MCF 10A (cell line): Measurements from ENCODE around the gene KLHL22. TPM values are rescaled to one million over a fixed set of nuclear protein-coding genes. Genes with fewer than 3 reads are reported as not detected.

Experiments
- BruUV-seq: library from RNA; stranded (reverse); fragments of 400-500 nt; replicated peaks from 2 replicates; lab custom pipeline; 2021; lab: Mats Ljungman, UMichigan
- CTCF ChIA-PET: fragments of 300-600 bp; sonication (Branson Sonifier 250); formaldehyde crosslinking; extraction: SDS; loops from one replicate; lab custom pipeline; 2021; ENCODE audit warnings: antibody characterized with exemption, inconsistent platforms; lab: Yijun Ruan, JAX
- POLR2A ChIA-PET: fragments of 300-600, 350-650 bp; sonication (Branson Sonifier 250); formaldehyde crosslinking; extraction: SDS; loops from one replicate; lab custom pipeline; 2020; ENCODE audit warnings: antibody characterized with exemption, inconsistent platforms; lab: Yijun Ruan, JAX
- DNase-seq: peaks from one replicate; pipeline ENCODE4 v3.0.0-alpha.2; 2018; ENCODE audit not compliant: unreplicated experiment
- H3K27ac Mint-ChIP-seq: one replicate; pipeline ENCODE4 v1.8.0; 2022; ENCODE audit warnings: mild to moderate bottlenecking, low read depth, mixed read lengths; ENCODE audit not compliant: unreplicated experiment
- H3K27me3 Mint-ChIP-seq: one replicate; pipeline ENCODE4 v1.8.0; 2022; ENCODE audit warnings: mixed read lengths; ENCODE audit not compliant: insufficient read depth, unreplicated experiment
- H3K36me3 Mint-ChIP-seq: one replicate; pipeline ENCODE4 v1.8.0; 2022; ENCODE audit warnings: mild to moderate bottlenecking, moderate library complexity, mixed read lengths; ENCODE audit not compliant: insufficient read depth, unreplicated experiment
- H3K4me1 Mint-ChIP-seq: one replicate; pipeline ENCODE4 v1.8.0; 2022; ENCODE audit warnings: mixed read lengths; ENCODE audit not compliant: insufficient read depth, unreplicated experiment
- H3K4me3 Mint-ChIP-seq: one replicate; pipeline ENCODE4 v1.8.0; 2022; ENCODE audit warnings: mild to moderate bottlenecking, moderate library complexity, mixed read lengths; ENCODE audit not compliant: unreplicated experiment
- H3K9me3 Mint-ChIP-seq: one replicate; pipeline ENCODE4 v1.8.0; 2022; ENCODE audit warnings: mixed read lengths; ENCODE audit not compliant: unreplicated experiment
- CTCF ChIP-seq: fragments of 200-600 bp; IDR thresholded peaks from one replicate; pipeline ENCODE4 v1.8.0; 2022; ENCODE audit warnings: antibody characterized with exemption, mild to moderate bottlenecking; ENCODE audit not compliant: unreplicated experiment
- intact Hi-C: fragments of 100-400 bp; cut with micrococcal nuclease; formaldehyde crosslinking; loops from 2 replicates; pipeline ENCODE4 v1.14.1; 2022
- total RNA-seq: library from RNA; stranded (reverse); gene quantifications from 2 replicates; pipeline ENCODE4 v1.2.3, GENCODE V29; 2022

The KLHL22 gene
- total RNA-seq, 1 experiment from 2014 or later: 14.7 TPM

- no peak overlapping the region for H3K27ac Mint-ChIP-seq
- no TSS peak for BruUV-seq
- POLR2A ChIA-PET: no interaction called here
- H3K27me3 Mint-ChIP-seq: no peaks in the 10 kb centered on the region
- DNase-seq: no peak
- CTCF ChIA-PET: no interaction called here
- peaks cover 6% of the 10 kb centered on the region for H3K4me1 Mint-ChIP-seq
- H3K36me3 Mint-ChIP-seq: peaks cover 12% of the 10 kb centered on the region
- no peaks in the 10 kb centered on the region for H3K9me3 Mint-ChIP-seq
- intact Hi-C loops: no loop called here
- no peak for TF ChIP-seq CTCF
- no peak overlapping the region for H3K4me3 Mint-ChIP-seq
Observed at GRCh38 chr22:20401376-20402014, 94.1 kb downstream of the KLHL22 start.

- no peak overlapping the region for H3K4me3 Mint-ChIP-seq
- H3K4me1 Mint-ChIP-seq: peaks cover 13% of the 10 kb centered on the region
- TF ChIP-seq CTCF: no peak
- H3K36me3 Mint-ChIP-seq: peaks cover 10% of the 10 kb centered on the region
- POLR2A ChIA-PET: no interaction called here
- no TSS peak for BruUV-seq
- intact Hi-C loops: no loop called here
- CTCF ChIA-PET: no interaction called here
- no peak for DNase-seq
- H3K27ac Mint-ChIP-seq: no peak overlapping the region
- H3K9me3 Mint-ChIP-seq: no peaks in the 10 kb centered on the region
- no peaks in the 10 kb centered on the region for H3K27me3 Mint-ChIP-seq
Observed at GRCh38 chr22:20400606-20401375, 94.8 kb downstream of the KLHL22 start.

GRCh38 chr22:20399866-20400605 lies 95.6 kb downstream of the KLHL22 start:
- peaks cover 5% of the 10 kb centered on the region for H3K36me3 Mint-ChIP-seq
- BruUV-seq: no TSS peak
- DNase-seq: no peak
- TF ChIP-seq CTCF: no peak
- H3K4me3 Mint-ChIP-seq: no peak overlapping the region
- peaks cover 18% of the 10 kb centered on the region for H3K4me1 Mint-ChIP-seq
- H3K27me3 Mint-ChIP-seq: no peaks in the 10 kb centered on the region
- ChIA-PET POLR2A (no interaction called here), CTCF (no interaction called here)
- H3K9me3 Mint-ChIP-seq: no peaks in the 10 kb centered on the region
- H3K27ac Mint-ChIP-seq: no peak overlapping the region
- intact Hi-C loops: no loop called here

GRCh38 chr22:20398420-20398819 lies 97.2 kb downstream of the KLHL22 start:
- Mint-ChIP-seq H3K4me1 (peaks cover 18% of the 10 kb centered on the region), H3K27me3 (no peaks in the 10 kb centered on the region), H3K27ac (no peak overlapping the region), H3K9me3 (no peaks in the 10 kb centered on the region), H3K36me3 (peaks cover 4% of the 10 kb centered on the region), H3K4me3 (no peak overlapping the region)
- DNase-seq: no peak
- intact Hi-C loops: no loop called here
- BruUV-seq: no TSS peak
- no peak for TF ChIP-seq CTCF
- CTCF ChIA-PET: interaction anchor here (0.6 to 1.0 kb wide), 2 partner anchors 57 to 320 kb away, joined by 3 to 4 read pairs; no protein-coding TSS in a partner anchor
- POLR2A ChIA-PET: no interaction called here
